SIG-M5 treated with dmso at 0.1 percent for 504 hours (cell line): Measurements from ENCODE around the gene TMEM178B.

ENCODE experiments used
- DNase-seq: peaks from one replicate; lab custom pipeline; 2025; ENCODE audit not compliant: unreplicated experiment; lab: John Stamatoyannopoulos, UW

The TMEM178B gene

DNA sequence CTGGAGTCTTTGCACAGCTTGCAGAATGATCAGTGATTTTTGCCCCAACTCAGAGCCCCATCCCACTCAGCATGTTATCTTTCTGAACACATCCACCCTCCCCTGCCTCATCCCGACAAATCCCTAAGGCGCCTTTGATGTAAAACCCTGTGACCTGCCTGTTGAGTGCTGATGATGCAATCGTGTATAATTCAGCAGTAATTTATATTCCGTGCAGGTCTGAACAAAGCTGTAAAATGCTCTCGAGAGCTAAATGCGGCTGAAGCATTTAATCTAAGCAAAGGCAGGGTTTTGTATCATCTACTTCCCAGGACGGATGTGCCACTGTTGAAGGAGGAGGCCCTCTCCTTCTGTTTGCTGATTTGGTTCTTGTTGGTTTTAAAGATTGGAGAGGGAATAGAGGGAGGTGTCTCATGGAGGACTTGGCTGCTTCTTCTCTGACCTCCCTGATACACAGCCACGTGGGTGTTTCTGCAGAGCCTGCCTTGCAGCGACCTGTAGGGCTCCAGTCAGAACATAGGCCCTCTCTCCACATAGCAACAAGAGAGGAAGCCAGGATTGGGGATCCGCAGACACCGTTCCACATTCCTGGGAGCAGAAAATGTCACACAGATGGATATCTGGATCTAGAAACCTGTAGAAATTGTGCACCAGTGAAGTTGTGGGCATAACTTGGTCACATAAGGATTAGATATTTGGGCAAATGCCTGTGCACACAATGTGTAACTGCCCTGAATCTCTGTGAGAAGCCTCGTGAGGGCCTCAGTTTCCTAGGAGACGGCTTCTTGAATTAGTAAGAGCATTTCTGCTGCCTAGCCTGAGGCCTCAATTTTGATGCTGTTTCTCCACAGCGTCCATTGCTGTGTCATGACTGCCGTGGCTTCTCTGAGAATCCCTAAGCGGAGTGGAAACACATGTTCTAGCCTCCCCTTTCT is 387.2 kb downstream of the TMEM178B start:
- no peak for DNase-seq

DNA sequence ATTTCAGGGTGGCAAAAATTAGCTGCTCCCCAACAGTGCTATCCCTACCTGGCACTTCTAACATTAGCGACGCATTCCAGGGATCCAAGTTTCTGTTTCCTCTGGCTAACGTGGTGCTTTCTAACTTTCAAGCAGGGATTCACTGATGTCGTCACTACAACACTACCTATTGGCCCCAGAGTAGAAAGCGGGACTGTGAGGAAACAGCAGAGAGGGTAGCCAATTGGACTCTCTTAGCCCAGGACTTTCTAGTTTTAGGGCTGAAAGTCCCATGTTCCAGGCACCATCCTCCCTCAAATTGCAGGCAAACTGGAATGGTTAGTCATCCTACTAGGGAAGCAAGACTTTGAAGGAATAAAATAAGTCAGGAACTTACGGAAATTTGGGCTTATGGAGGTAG is 388.1 kb downstream of the TMEM178B start:
- no peak for DNase-seq

DNA sequence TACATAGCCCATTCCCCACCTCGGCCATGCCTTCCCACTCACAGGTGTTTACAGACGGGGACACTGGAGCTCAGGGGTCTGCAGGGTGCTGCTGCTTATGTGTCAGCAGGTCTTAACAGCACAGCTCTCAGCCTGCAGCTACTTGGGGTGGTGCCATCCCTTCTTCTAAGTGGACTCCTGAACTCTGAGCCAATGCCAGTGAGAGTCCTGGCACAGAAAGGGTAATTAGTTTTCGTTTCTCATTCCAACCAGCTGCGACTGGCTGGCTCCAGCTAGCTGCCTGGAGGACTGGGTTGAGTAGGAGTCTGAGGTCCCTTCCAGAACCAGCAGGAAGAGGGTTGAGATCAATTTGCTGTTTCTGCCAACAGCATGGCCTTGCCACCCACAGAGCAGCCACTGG is 389.1 kb downstream of the TMEM178B start:
- DNase-seq: no peak

DNA sequence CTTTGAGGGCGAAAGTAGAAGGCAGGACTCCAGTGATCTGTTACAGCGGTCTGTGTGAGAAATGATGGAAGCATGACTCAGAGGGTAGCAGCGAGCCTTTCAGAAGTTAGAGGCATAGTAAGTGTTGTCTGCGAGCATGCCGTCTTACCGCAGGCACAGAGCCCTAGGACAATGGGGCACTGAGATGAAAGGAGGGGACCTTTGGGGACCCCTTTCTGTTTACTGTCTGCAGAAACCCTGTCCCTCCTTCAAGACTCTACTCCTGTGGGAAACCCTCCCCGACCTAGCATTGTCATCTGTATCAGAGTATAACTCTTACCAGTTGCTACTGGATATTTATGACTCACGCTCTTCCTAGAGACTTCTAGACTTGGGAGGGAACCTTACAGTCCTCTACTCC is 390.1 kb downstream of the TMEM178B start:
- DNase-seq: no peak

DNA sequence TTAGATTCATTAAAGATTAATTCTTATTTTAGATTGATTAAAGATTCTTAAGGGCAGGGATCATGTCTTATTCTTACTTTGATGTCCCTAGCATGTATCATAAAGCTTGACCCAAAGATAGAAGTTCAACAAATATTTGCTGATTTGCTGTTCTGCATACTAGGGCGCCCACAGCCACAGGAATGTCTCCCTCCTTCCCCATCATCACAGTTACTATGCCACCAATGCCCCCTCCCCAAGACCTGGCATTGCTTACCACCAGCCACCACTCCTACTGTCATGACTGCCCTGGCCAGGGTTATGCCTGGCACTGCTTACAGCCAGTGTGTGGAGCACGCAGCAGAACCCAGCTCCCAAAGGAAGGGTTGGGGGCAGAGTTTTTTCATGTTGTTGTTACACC is 390.7 kb downstream of the TMEM178B start:
- DNase-seq: no peak

GRCh38 chr7:141466151-141466904 is 392.5 kb downstream of the TMEM178B start:
- DNase-seq: no peak

GRCh38 chr7:141468341-141468740 is 394.5 kb downstream of the TMEM178B start:
- DNase-seq: no peak

GRCh38 chr7:141475679-141476078 is 401.8 kb downstream of the TMEM178B start:
- DNase-seq: peak; percentile 55

GRCh38 chr7:141477865-141478264 is 404.0 kb downstream of the TMEM178B start:
- no peak for DNase-seq

DNA sequence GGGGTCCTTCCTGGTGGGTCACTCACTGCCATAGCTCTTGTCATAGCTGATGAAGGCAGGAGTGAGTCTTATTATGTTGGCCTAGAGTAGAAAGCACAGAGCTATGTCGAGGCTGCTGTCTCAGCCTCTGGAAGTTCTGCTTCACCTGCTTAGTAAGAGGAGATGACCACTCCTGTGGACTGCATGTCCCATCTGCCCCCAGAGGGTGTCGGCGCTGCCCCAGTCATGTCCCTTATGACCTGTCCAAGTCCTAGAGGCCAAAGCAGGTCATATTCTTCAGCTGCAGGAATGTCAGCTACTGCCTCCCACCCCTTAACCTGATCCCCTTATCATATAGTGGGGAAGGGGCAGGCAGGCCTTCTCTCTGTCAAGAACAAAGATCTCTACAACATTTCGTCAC is 405.0 kb downstream of the TMEM178B start:
- DNase-seq: no peak

GRCh38 chr7:141480953-141481352 is 407.1 kb downstream of the TMEM178B start:
- no peak for DNase-seq

- DNase-seq: no peak
These were observed 408.1 kb downstream of the TMEM178B start for GRCh38 chr7:141481971-141482370.

DNA sequence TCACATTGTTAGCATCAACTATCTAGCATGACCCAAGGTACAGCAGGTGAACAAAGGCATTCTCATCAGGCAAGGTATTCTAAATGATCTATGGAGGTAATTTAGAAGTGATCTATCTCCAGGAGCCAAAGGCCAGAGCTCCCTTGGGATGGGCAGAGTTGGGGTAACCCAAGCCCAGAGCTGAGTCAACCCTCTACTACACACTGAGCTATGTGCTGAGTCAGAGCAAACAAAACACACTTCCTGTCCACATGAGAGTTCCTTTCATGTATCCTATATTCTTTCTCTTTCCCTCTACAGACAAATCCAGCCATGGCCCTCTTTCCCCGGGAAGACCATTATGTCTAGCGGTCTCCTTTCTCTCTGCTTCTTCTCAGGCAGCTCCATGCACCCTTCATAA is 409.2 kb downstream of the TMEM178B start:
- no peak for DNase-seq

DNA sequence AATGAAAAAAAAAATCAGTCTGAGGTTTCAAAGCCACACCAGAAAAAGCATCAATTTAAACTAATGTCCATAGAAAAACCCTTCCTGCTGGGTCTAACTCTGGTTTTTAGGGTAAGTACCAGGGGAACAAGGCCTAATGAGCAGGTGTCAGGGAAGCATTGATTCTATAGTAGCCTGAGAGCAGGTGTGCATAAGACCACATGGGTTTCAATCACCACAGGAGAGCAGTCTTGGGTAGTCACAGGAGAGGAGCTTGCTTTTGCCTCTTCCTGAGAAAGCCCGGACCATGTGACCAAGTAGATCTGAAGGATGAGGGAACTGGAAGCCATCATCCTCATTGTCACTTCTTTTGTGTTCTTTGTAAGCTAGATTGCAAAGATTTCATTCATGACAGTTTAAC is 411.0 kb downstream of the TMEM178B start:
- DNase-seq: no peak

DNA sequence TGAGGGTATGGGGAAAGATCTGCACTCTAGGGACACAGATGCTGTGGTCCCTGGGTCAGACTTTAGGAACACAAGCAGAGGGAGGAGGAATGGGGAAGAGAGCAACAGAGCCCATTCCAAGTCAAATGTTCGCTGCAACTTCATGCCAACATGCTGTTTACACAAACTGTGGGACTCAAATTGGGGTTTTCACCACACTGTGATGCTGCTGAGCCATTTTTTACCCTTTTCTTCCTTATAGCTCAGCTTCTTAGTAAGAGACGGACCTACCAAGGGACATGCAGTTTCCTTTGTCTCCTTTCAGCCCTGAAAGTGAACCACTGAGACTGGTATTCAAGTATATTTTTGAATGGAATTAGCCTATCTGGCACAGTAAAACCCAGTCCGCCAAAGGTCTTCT is 413.1 kb downstream of the TMEM178B start:
- no peak for DNase-seq

DNA sequence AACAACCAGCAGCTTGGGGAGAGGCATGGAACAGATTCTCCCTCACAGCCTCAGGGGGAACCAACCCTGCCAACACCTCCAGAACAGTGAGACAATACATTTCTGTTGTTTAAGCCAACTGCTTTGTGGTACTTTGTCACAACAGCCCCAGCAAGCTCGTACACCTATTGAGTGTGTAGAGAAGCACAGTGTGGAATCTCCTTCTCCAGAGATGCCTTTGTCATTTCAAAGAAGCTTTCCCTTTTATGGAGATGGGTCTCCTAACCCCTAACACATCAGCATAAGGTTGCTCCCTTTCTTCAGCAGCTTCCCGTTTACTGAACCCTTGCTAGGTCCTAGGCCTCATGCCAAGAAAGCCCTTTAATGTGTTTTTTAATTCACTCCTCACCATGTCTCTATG is 416.6 kb downstream of the TMEM178B start:
- DNase-seq: no peak

- DNase-seq: no peak
These were observed 421.2 kb downstream of the TMEM178B start for GRCh38 chr7:141495057-141495456.

GRCh38 chr7:141497391-141497790 is 423.5 kb downstream of the TMEM178B start:
- DNase-seq: no peak

DNA sequence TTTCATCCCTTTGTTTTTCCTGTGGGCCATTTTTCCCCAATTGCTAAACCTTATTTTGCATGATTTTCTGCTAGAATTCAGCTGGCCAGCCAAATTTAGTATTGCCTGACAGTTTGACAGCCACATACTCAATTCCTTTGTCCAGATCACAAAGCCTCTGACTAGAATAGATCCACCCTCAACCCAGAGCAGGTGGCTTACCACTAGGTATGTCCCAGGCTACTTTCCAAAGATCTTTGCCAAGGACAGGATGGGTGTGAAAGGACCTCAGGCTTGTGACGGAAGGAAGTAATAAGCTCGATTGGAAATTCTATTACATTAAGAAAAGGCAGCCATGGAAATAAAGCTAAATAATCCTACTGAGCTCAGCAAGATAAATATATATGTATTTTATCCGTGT is 426.7 kb downstream of the TMEM178B start:
- DNase-seq: no peak

GRCh38 chr7:141501451-141501850 is 427.6 kb downstream of the TMEM178B start:
- no peak for DNase-seq

GRCh38 chr7:141511316-141511675 is 437.4 kb downstream of the TMEM178B start:
- DNase-seq: no peak

- no peak for DNase-seq
These were observed 438.0 kb downstream of the TMEM178B start for GRCh38 chr7:141511676-141512396.
